Caco-2 (cell line): ENCODE measurements around the gene PGS1. TPM values are rescaled to one million over a fixed set of nuclear protein-coding genes. Genes with fewer than 3 reads are reported as not detected.
A peak's percentile ranks its signal among the peaks of the same experiment; 100 is the strongest.

ENCODE experiments used
- BruUV-seq: library from RNA; stranded (reverse); fragments of 400-500 nt; replicated peaks from 2 replicates; lab custom pipeline; 2021; lab: Mats Ljungman, UMichigan
- CTCF ChIA-PET: fragments of 300-600 bp; sonication (Branson Sonifier 250); formaldehyde crosslinking; loops from one replicate; lab custom pipeline; 2022; ENCODE audit warnings: antibody characterized with exemption; lab: Charles Lee
- POLR2A ChIA-PET: fragments of 300-600 bp; sonication (Branson Sonifier 250); formaldehyde crosslinking; loops from one replicate; lab custom pipeline; 2022; ENCODE audit warnings: antibody characterized with exemption; lab: Charles Lee
- DNase-seq, 2 experiments: peaks; one replicate each; pipeline versions ENCODE4 v3.0.0 to v3.0.0-alpha.2; 2020 to 2022
- H3K27me3 ChIP-seq: replicated peaks from 2 replicates; pipeline ENCODE4 v1.6.0; 2011; ENCODE audit warnings: low read length; ENCODE audit not compliant: control insufficient read depth, insufficient read depth
- H3K36me3 ChIP-seq: 2 replicates; pipeline ENCODE4 v1.5.1; 2011; ENCODE audit warnings: low read length; ENCODE audit not compliant: control insufficient read depth, insufficient read depth
- H3K4me1 ChIP-seq: fragments of 250-450 bp; sonication (Bioruptor Pico); 2 replicates; pipeline ENCODE4 v1.5.1; 2020; ENCODE audit warnings: mild to moderate bottlenecking
- H3K4me3 ChIP-seq: 2 replicates; pipeline ENCODE4 v1.5.1; 2011; ENCODE audit warnings: low read depth, mild to moderate bottlenecking, control low read depth, low read length
- H3K9me3 ChIP-seq: fragments of 250-450 bp; sonication (Bioruptor Pico); 2 replicates; pipeline ENCODE4 v1.5.1; 2020; ENCODE audit warnings: mild to moderate bottlenecking, moderate library complexity
- H3K27ac Mint-ChIP-seq: one replicate; pipeline ENCODE4 v1.8.0; 2022; ENCODE audit warnings: mixed read lengths; ENCODE audit not compliant: unreplicated experiment
- H3K27me3 Mint-ChIP-seq: one replicate; pipeline ENCODE4 v1.8.0; 2022; ENCODE audit warnings: mixed read lengths; ENCODE audit not compliant: insufficient read depth, unreplicated experiment
- H3K36me3 Mint-ChIP-seq: one replicate; pipeline ENCODE4 v1.8.0; 2022; ENCODE audit warnings: mild to moderate bottlenecking, mixed read lengths; ENCODE audit not compliant: insufficient read depth, unreplicated experiment
- H3K4me1 Mint-ChIP-seq: one replicate; pipeline ENCODE4 v1.8.0; 2022; ENCODE audit warnings: low read depth, mixed read lengths; ENCODE audit not compliant: unreplicated experiment
- H3K4me3 Mint-ChIP-seq: one replicate; pipeline ENCODE4 v1.8.0; 2022; ENCODE audit warnings: mild to moderate bottlenecking, moderate library complexity, mixed read lengths; ENCODE audit not compliant: unreplicated experiment
- H3K9me3 Mint-ChIP-seq: one replicate; pipeline ENCODE4 v1.8.0; 2022; ENCODE audit warnings: mixed read lengths; ENCODE audit not compliant: unreplicated experiment
- CTCF ChIP-seq, 2 experiments: fragments of 200-600 bp in 1 of 2; IDR thresholded peaks; 1 replicate in 1 of 2; 2 replicates in 1 of 2; pipeline versions ENCODE4 v1.5.1 to v1.8.0; 2011 to 2022; ENCODE audit warnings: antibody characterized with exemption in 1 of 2, control low read depth in 1 of 2, inconsistent platforms in 1 of 2, low read depth in 1 of 2, low read length in 1 of 2, mild to moderate bottlenecking in 1 of 2, moderate library complexity in 1 of 2; ENCODE audit not compliant: insufficient read depth in 1 of 2, severe bottlenecking in 1 of 2, unreplicated experiment in 1 of 2
- intact Hi-C: fragments of 100-400 bp; cut with micrococcal nuclease; formaldehyde crosslinking; loops from one replicate; pipeline ENCODE4 v1.10.0; 2022; ENCODE audit not compliant: unreplicated experiment
- total RNA-seq: library from RNA; stranded (reverse); gene quantifications from 2 replicates; pipeline ENCODE4 v1.2.3, GENCODE V29; 2022

Gene PGS1
- total RNA-seq, 1 experiment from 2014 or later = 54.1 TPM

- Histone ChIP-seq H3K27me3 (no peaks in the 10 kb centered on the region), H3K4me1 (peaks cover 51% of the 10 kb centered on the region), H3K36me3 (no peaks in the 10 kb centered on the region; the same call in 1 of the 2 replicates), H3K9me3 (no peaks in the 10 kb centered on the region), H3K4me3 (peak overlapping the region; percentile 95)
- no peaks in the 10 kb centered on the region for H3K9me3 Mint-ChIP-seq
- H3K27me3 Mint-ChIP-seq = no peaks in the 10 kb centered on the region
- ChIA-PET POLR2A (interaction anchor here (0.5 to 0.9 kb wide), 3 partner anchors 12 to 307 kb away, joined by 3 to 7 read pairs (median 3); no protein-coding TSS in a partner anchor), CTCF (interaction anchor here (0.5 to 3.0 kb wide), 4 partner anchors 22 to 233 kb away, joined by 3 to 57 read pairs (median 4); no protein-coding TSS in a partner anchor)
- H3K4me3 Mint-ChIP-seq = peak overlapping the region; percentile 85
- intact Hi-C loops = no loop called here
- BruUV-seq = no TSS peak
- H3K36me3 Mint-ChIP-seq = peaks cover 48% of the 10 kb centered on the region
- TF ChIP-seq CTCF (IDR thresholded peaks at IDR 0.05; ENCODE audit: insufficient read depth in 1 of 2, low read depth in 1 of 2, low read length in 1 of 2, severe bottlenecking in 1 of 2, unreplicated experiment in 1 of 2) = no peak
- no peak for DNase-seq
- peak overlapping the region; percentile 50 for H3K27ac Mint-ChIP-seq
- peaks cover 32% of the 10 kb centered on the region for H3K4me1 Mint-ChIP-seq
Measured at GRCh38 chr17:78359321-78359996, 19.0 kb upstream of the PGS1 start.

- POLR2A ChIA-PET = interaction anchor here (0.5 to 0.9 kb wide), 3 partner anchors 13 to 306 kb away, joined by 3 to 7 read pairs (median 3); no protein-coding TSS in a partner anchor
Measured at GRCh38 chr17:78359997-78360370, 18.5 kb upstream of the PGS1 start, which contains the start of gene SOCS3. Gene SOCS3 (minus strand): TSS chr17:78360077. CDS start chr17:78359095, 982 bp downstream.

More at GRCh38 chr17:78359997-78360370, 18.5 kb upstream of the PGS1 start, which contains the start of gene SOCS3:
- Mint-ChIP-seq H3K27ac (peak within 1 kb of the TSS; percentile 91), H3K36me3 (peaks cover 48% of the 10 kb centered on the region), H3K9me3 (no peaks in the 10 kb centered on the region), H3K27me3 (no peaks in the 10 kb centered on the region), H3K4me1 (peaks cover 37% of the 10 kb centered on the region), H3K4me3 (peak within 1 kb of the TSS; percentile 85)
- no peak for TF ChIP-seq CTCF (IDR thresholded peaks at IDR 0.05; ENCODE audit: insufficient read depth in 1 of 2, low read depth in 1 of 2, low read length in 1 of 2, severe bottlenecking in 1 of 2, unreplicated experiment in 1 of 2)
- DNase-seq = peak; percentile 97 to 98
- intact Hi-C loops = loop anchor here (1.0 to 2.0 kb wide), 3 partner anchors 18 to 61 kb away; partner anchors contain the start of gene PGS1
- CTCF ChIA-PET = interaction anchor here (1.2 to 3.0 kb wide), 3 partner anchors 22 to 62 kb away, joined by 4 to 57 read pairs (median 15); no protein-coding TSS in a partner anchor
- no peaks in the 10 kb centered on the region; the same call in 1 of the 2 replicates for H3K36me3 ChIP-seq
- peak within 1 kb of the TSS; percentile 95 for H3K4me3 ChIP-seq
- no TSS peak for BruUV-seq
- H3K27me3 ChIP-seq = no peaks in the 10 kb centered on the region
- H3K9me3 ChIP-seq = no peaks in the 10 kb centered on the region
- H3K4me1 ChIP-seq = peaks cover 53% of the 10 kb centered on the region
